ENCODE measurements around the gene CHTOP. TPM values are rescaled to one million over a fixed set of nuclear protein-coding genes. Genes with fewer than 3 reads are reported as not detected.
"Not testable (repeated sequence)": the region's sequence is repeated elsewhere in the genome, so short reads cannot be mapped to it uniquely, and the experiment has no call there.

Gene CHTOP
- total RNA-seq, 6 experiments from 2014 or later = 21.9 to 29.7 (median 26.0) TPM

DNA sequence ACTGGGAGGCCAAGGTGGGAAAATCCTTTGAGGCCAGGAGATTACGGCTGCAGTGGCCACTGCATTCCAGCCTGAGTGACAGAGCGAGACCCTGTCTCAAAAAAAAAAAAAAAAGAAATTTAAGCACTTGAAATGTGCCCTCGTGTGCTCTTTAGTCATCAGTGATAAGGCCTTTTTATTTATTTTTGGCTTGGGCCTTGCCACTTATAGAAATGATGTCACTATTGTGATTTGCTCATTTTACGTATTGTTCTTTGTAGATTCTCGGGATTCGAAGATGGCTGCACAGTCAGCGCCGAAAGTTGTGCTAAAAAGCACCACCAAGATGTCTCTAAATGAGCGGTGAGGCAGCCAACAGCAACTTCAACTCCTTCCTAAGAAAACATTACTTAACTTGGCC lies 2.4 kb downstream of the CHTOP start:
- WGBS (ENCODE audit: insufficient coverage, low coverage, low lambda C conversion rate, missing lambda C conversion rate) = 56% methylated on average over 4 of the region's 9 CpGs
- Histone ChIP-seq H3K36me3 (peaks cover 0 to 53% (median 35%) of the 10 kb centered on the region in 4 donors), H3K27me3 (no peaks in the 10 kb centered on the region), H3K27ac (no peak overlapping the region), H3K4me1 (peaks cover 0 to 12% (median under 1%) of the 10 kb centered on the region in 4 donors), H3K4me3 (no peak overlapping the region), H3K9me3 (no peaks in the 10 kb centered on the region)
- intact Hi-C loops (cut with DNase I) = no loop called here
- ATAC-seq (no peak), DNase-seq (no peak)
- TF ChIP-seq POLR2A (IDR thresholded peaks at IDR 0.05) = no peak
- TF ChIP-seq, protein P1, sequence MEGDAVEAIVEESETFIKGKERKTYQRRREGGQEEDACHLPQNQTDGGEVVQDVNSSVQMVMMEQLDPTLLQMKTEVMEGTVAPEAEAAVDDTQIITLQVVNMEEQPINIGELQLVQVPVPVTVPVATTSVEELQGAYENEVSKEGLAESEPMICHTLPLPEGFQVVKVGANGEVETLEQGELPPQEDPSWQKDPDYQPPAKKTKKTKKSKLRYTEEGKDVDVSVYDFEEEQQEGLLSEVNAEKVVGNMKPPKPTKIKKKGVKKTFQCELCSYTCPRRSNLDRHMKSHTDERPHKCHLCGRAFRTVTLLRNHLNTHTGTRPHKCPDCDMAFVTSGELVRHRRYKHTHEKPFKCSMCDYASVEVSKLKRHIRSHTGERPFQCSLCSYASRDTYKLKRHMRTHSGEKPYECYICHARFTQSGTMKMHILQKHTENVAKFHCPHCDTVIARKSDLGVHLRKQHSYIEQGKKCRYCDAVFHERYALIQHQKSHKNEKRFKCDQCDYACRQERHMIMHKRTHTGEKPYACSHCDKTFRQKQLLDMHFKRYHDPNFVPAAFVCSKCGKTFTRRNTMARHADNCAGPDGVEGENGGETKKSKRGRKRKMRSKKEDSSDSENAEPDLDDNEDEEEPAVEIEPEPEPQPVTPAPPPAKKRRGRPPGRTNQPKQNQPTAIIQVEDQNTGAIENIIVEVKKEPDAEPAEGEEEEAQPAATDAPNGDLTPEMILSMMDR (IDR thresholded peaks at IDR 0.05) = no peak

GRCh38 chr1:153638261-153638660 lies 4.4 kb downstream of the CHTOP start:
- intact Hi-C loops (cut with DNase I) = no loop called here

DNA sequence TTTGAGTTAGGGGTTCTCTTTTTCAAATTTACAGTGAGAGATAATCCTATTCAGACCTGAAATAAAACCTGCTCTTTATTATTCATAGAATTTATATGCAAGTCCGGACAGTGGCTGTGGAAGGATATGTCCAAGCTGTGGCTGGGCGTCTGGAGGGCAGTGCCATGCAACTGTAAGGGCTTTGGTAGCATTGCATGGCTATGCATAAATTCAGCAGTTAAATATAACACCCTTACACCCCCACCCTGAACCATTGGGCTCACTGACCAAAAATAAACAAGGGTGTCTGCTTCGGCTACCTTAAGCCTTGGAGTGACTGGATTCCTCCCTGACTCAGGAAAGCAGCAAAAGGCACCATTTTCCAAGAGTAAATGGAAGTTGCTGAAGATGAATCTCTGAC lies 5.4 kb downstream of the CHTOP start:
- ATAC-seq (no peak), DNase-seq (peak in 1 of 3 donors; percentile 2)
- 89% methylated on average over 3 of the region's 3 CpGs for WGBS (ENCODE audit: insufficient coverage, low coverage, low lambda C conversion rate, missing lambda C conversion rate)
- intact Hi-C loops (cut with DNase I) = no loop called here
- Histone ChIP-seq H3K27ac (no peak overlapping the region), H3K27me3 (no peaks in the 10 kb centered on the region), H3K36me3 (peaks cover 8 to 77% (median 56%) of the 10 kb centered on the region in 4 donors), H3K9me3 (no peaks in the 10 kb centered on the region), H3K4me1 (peaks cover 0 to 25% (median 6%) of the 10 kb centered on the region in 4 donors), H3K4me3 (no peak overlapping the region)
- TF ChIP-seq POLR2A (IDR thresholded peaks at IDR 0.05) = no peak

More at GRCh38 chr1:153638261-153638660, 4.4 kb downstream of the CHTOP start:
- TF ChIP-seq, protein P1 (IDR thresholded peaks at IDR 0.05) = no peak
- no peak for TF ChIP-seq POLR2A (IDR thresholded peaks at IDR 0.05)
- WGBS (ENCODE audit: insufficient coverage, low coverage, low lambda C conversion rate, missing lambda C conversion rate) = 76% methylated on average over 6 of the region's 6 CpGs
- Histone ChIP-seq H3K27ac (no peak overlapping the region), H3K27me3 (no peaks in the 10 kb centered on the region), H3K4me3 (no peak overlapping the region), H3K9me3 (no peaks in the 10 kb centered on the region), H3K4me1 (peaks cover 0 to 16% (median 0%) of the 10 kb centered on the region in 4 donors), H3K36me3 (peaks cover 8 to 72% (median 52%) of the 10 kb centered on the region in 4 donors)
- ATAC-seq (no peak), DNase-seq (peak in 1 of 3 donors; percentile 4)

GRCh38 chr1:153640213-153640612 lies 6.3 kb downstream of the CHTOP start:
- H3K9me3 ChIP-seq, H3K27me3 ChIP-seq, ATAC-seq, DNase-seq, H3K27ac ChIP-seq, H3K4me3 ChIP-seq: not testable (repeated sequence)
- H3K4me1 ChIP-seq = peaks cover 0 to 24% (median 8%) of the 10 kb centered on the region in 4 donors
- 89% methylated on average over 4 of the region's 5 CpGs for WGBS (ENCODE audit: insufficient coverage, low coverage, low lambda C conversion rate, missing lambda C conversion rate)
- peaks cover 8 to 86% (median 62%) of the 10 kb centered on the region in 4 donors for H3K36me3 ChIP-seq
- intact Hi-C loops (cut with DNase I) = loop anchor here in 1 of 2 donors (10.0 kb wide), 1 partner anchor 65 kb away; no protein-coding TSS in a partner anchor

DNA sequence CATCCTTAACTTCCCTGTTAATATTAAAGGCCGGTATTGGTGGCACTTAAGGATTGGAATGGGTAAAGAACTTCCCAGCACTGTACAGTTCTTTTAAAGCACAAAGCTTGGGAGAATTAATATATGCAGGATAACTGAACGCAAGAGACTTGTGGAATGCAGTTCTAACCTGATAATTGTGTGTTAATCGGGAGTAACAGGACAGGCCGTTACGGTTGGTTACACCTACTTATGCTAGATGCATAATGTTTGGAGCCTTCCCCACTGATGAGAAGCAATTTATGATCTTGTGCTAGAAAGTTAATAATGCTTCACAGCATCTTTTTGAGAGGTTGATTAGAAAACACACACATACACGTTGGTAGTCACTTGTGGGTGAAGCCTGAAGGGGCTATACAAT lies 7.0 kb downstream of the CHTOP start:
- DNase-seq = no peak
- intact Hi-C loops (cut with DNase I) = loop anchor here in 1 of 2 donors (10.0 kb wide), 1 partner anchor 66 kb away; no protein-coding TSS in a partner anchor
- Histone ChIP-seq H3K9me3 (no peaks in the 10 kb centered on the region), H3K4me1 (peaks cover 0 to 18% (median 8%) of the 10 kb centered on the region in 4 donors), H3K27me3 (no peaks in the 10 kb centered on the region), H3K27ac (no peak overlapping the region), H3K4me3 (no peak overlapping the region), H3K36me3 (peaks cover 8 to 92% (median 68%) of the 10 kb centered on the region in 4 donors)
- no peak for ATAC-seq
- WGBS (ENCODE audit: insufficient coverage, low coverage, low lambda C conversion rate, missing lambda C conversion rate) = 66% methylated on average over 6 of the region's 6 CpGs
- TF ChIP-seq POLR2A (IDR thresholded peaks at IDR 0.05) = no peak
- TF ChIP-seq, protein P1 (IDR thresholded peaks at IDR 0.05) = no peak

Data from right lobe of liver (tissue), 6 donors.